Ishikawa (cell line): ENCODE data around the gene NEO1.
A peak's percentile ranks its signal among the peaks of the same experiment; 100 is the strongest.

Experiments used
- CEBPB ChIP-seq: IDR thresholded peaks from 2 replicates; pipeline ENCODE4 v1.6.1; 2012
- CREB1 ChIP-seq: IDR thresholded peaks from 2 replicates; pipeline ENCODE4 v1.6.1; 2012; ENCODE audit warnings: low read depth
- EGR1 ChIP-seq: IDR thresholded peaks from 2 replicates; pipeline ENCODE4 v1.6.1; 2012
- EP300 ChIP-seq: IDR thresholded peaks from 2 replicates; pipeline ENCODE4 v1.6.1; 2012; ENCODE audit warnings: borderline replicate concordance
- FOXM1 ChIP-seq: IDR thresholded peaks from 2 replicates; pipeline ENCODE4 v1.6.1; 2012; ENCODE audit warnings: low read depth, borderline replicate concordance
- MAX ChIP-seq: IDR thresholded peaks from 2 replicates; pipeline ENCODE4 v1.6.1; 2012
- NFIC ChIP-seq: IDR thresholded peaks from 2 replicates; pipeline ENCODE4 v1.6.1; 2012
- RAD21 ChIP-seq: IDR thresholded peaks from 2 replicates; pipeline ENCODE4 v1.6.1; 2012; ENCODE audit warnings: low read depth
- REST ChIP-seq: IDR thresholded peaks from 2 replicates; pipeline ENCODE4 v1.6.1; 2012; ENCODE audit warnings: low read depth, mild to moderate bottlenecking
- TAF1 ChIP-seq: IDR thresholded peaks from 2 replicates; pipeline ENCODE4 v1.6.1; 2012; ENCODE audit warnings: low read depth, mild to moderate bottlenecking
- TCF12 ChIP-seq: IDR thresholded peaks from 2 replicates; pipeline ENCODE4 v1.6.1; 2012; ENCODE audit warnings: low read depth
- TEAD4 ChIP-seq: IDR thresholded peaks from 2 replicates; pipeline ENCODE4 v1.6.1; 2012
- USF1 ChIP-seq: IDR thresholded peaks from 2 replicates; pipeline ENCODE4 v1.6.1; 2012
- YY1 ChIP-seq: IDR thresholded peaks from 2 replicates; pipeline ENCODE4 v1.6.1; 2012; ENCODE audit warnings: low read depth
- ZBTB7A ChIP-seq: IDR thresholded peaks from 2 replicates; pipeline ENCODE4 v1.6.1; 2012; ENCODE audit warnings: low read depth

Gene NEO1

GRCh38 chr15:73233623-73234022, 181.4 kb downstream of the NEO1 start:
- TF ChIP-seq TCF12 (no peak), CEBPB (no peak), TAF1 (no peak), TEAD4 (no peak), YY1 (no peak), CREB1 (no peak), EGR1 (no peak)

- TF ChIP-seq REST (no peak), ZBTB7A (no peak), USF1 (no peak), CREB1 (no peak), EGR1 (no peak), CEBPB (no peak), TAF1 (no peak), NFIC (no peak), TCF12 (no peak), EP300 (no peak), MAX (no peak), FOXM1 (no peak), YY1 (no peak), TEAD4 (no peak), RAD21 (no peak)
Measured at GRCh38 chr15:73237910-73238309, 185.6 kb downstream of the NEO1 start.

GRCh38 chr15:73239564-73240215, 187.4 kb downstream of the NEO1 start:
- no peak for TF ChIP-seq REST
- no peak for TF ChIP-seq USF1
- TF ChIP-seq EGR1: no peak
- TF ChIP-seq TAF1: no peak
- TF ChIP-seq NFIC: no peak
- no peak for TF ChIP-seq TEAD4
- TF ChIP-seq TCF12: no peak
- TF ChIP-seq YY1: no peak
- no peak for TF ChIP-seq FOXM1
- no peak for TF ChIP-seq RAD21
- no peak for TF ChIP-seq CREB1
- TF ChIP-seq MAX: no peak
- no peak for TF ChIP-seq CEBPB
- no peak for TF ChIP-seq ZBTB7A
- no peak for TF ChIP-seq EP300

GRCh38 chr15:73240866-73241499, 188.7 kb downstream of the NEO1 start:
- TF ChIP-seq ZBTB7A: no peak
- no peak for TF ChIP-seq EGR1
- TF ChIP-seq TEAD4: no peak
- TF ChIP-seq RAD21: peak; percentile 79
- no peak for TF ChIP-seq CEBPB
- TF ChIP-seq USF1: no peak
- TF ChIP-seq NFIC: no peak
- TF ChIP-seq REST: no peak
